A549 treated with RU486 at 1 μM for 4 hours (cell line): ENCODE data around the gene UMAD1. TPM values are rescaled to one million over a fixed set of nuclear protein-coding genes. Genes with fewer than 3 reads are reported as not detected.

Experiments used
- total RNA-seq: library from RNA; stranded (reverse); fragments of 200-300 nt; extraction: Qiagen RNA extraction; gene quantifications from 5 replicates; pipeline ENCODE4 v1.2.3, GENCODE V29; 2022; ENCODE audit warnings: low read depth

The UMAD1 gene
- 8.8 to 12.0 TPM (median 11.2 TPM) in 5 replicates for total RNA-seq

GRCh38 chr7:7640221-7641128, at the start of gene UMAD1:
Gene UMAD1 (plus strand): TSS chr7:7640752. CDS start chr7:7673372, 32,620 bp downstream.

GRCh38 chr7:7718492-7718891, 77.9 kb downstream of the UMAD1 start, which contains the start of gene RPA3:
Gene RPA3 (minus strand): TSS chr7:7718607. CDS start chr7:7640418, 78,189 bp downstream.

Other genes with a start within 250 kb of the UMAD1 start
- 0.33 to 0.99 TPM (median 0.49 TPM) in 5 replicates for gene COL28A1, start 104.9 kb upstream of the UMAD1 start, total RNA-seq
- gene MIOS, start 73.9 kb upstream of the UMAD1 start, total RNA-seq, result 10.6 to 21.6 TPM (median 19.2 TPM) in 5 replicates
- 85.5 to 100 TPM (median 94.7 TPM) in 5 replicates for gene RPA3, start 77.9 kb downstream of the UMAD1 start, total RNA-seq